HL-60 (cell line): ENCODE results near the gene SLC35A1.
"Not testable (repeated sequence)": the region's sequence is repeated elsewhere in the genome, so short reads cannot be mapped to it uniquely, and the experiment has no call there.

Experiments
- DNase-seq, 2 experiments: peaks; one replicate each; pipeline ENCODE4 v3.0.0-alpha.2; 2010 to 2020; ENCODE audit warnings: low read depth in 1 of 2, low spot score in 1 of 2
- H3K27ac ChIP-seq: fragments of 250-450 bp; sonication (Bioruptor Pico); replicated peaks from 2 replicates; pipeline ENCODE4 v1.5.1; 2020; ENCODE audit warnings: mild to moderate bottlenecking, moderate library complexity
- H3K27me3 ChIP-seq: fragments of 250-450 bp; sonication (Bioruptor Pico); 2 replicates; pipeline ENCODE4 v1.5.1; 2021; ENCODE audit warnings: mild to moderate bottlenecking, moderate library complexity; ENCODE audit not compliant: insufficient read depth, poor library complexity, severe bottlenecking
- H3K4me3 ChIP-seq: replicated peaks from 2 replicates; pipeline ENCODE4 v1.5.1; 2011; ENCODE audit warnings: mild to moderate bottlenecking, control low read depth, low read length; ENCODE audit not compliant: insufficient read depth
- CTCF ChIP-seq: IDR thresholded peaks from one replicate; pipeline ENCODE4 v1.5.1; 2011; ENCODE audit warnings: low read length, control low read depth, inconsistent platforms; ENCODE audit not compliant: insufficient read depth
- GABPA ChIP-seq: IDR thresholded peaks from 2 replicates; pipeline ENCODE4 v1.6.1; 2012; ENCODE audit warnings: low read depth
- POLR2AphosphoS5 ChIP-seq: IDR thresholded peaks from 2 replicates; pipeline ENCODE4 v1.6.1; 2012; ENCODE audit warnings: low read depth
- REST ChIP-seq: IDR thresholded peaks from 2 replicates; pipeline ENCODE4 v1.6.1; 2012; ENCODE audit warnings: low read depth; ENCODE audit not compliant: insufficient replicate concordance
- SPI1 ChIP-seq: IDR thresholded peaks from 2 replicates; pipeline ENCODE4 v1.6.1; 2012; ENCODE audit warnings: low read depth, mild to moderate bottlenecking, borderline replicate concordance

The SLC35A1 gene

GRCh38 chr6:87487555-87487954 is 14.8 kb downstream of the SLC35A1 start:
- no peak overlapping the region for H3K27ac ChIP-seq
- TF ChIP-seq REST (no peak), GABPA (no peak), SPI1 (no peak), CTCF (no peak), POLR2AphosphoS5 (no peak)
- DNase-seq = no peak
- no peak overlapping the region for H3K4me3 ChIP-seq
- no peaks in the 10 kb centered on the region for H3K27me3 ChIP-seq

GRCh38 chr6:87489326-87489725 is 16.6 kb downstream of the SLC35A1 start:
- H3K27ac ChIP-seq, H3K27me3 ChIP-seq, H3K4me3 ChIP-seq, DNase-seq: not testable (repeated sequence)

GRCh38 chr6:87494761-87495422 is 22.1 kb downstream of the SLC35A1 start:
- H3K27me3 ChIP-seq = no peaks in the 10 kb centered on the region
- TF ChIP-seq GABPA = no peak
- no peak for TF ChIP-seq CTCF
- TF ChIP-seq REST = no peak
- no peak for TF ChIP-seq POLR2AphosphoS5
- TF ChIP-seq SPI1 = no peak
- DNase-seq = no peak
- no peak overlapping the region for H3K4me3 ChIP-seq
- no peak overlapping the region for H3K27ac ChIP-seq

- Histone ChIP-seq H3K27ac (no peak overlapping the region), H3K27me3 (no peaks in the 10 kb centered on the region), H3K4me3 (no peak overlapping the region)
- TF ChIP-seq POLR2AphosphoS5 (no peak), REST (no peak), SPI1 (no peak), GABPA (no peak), CTCF (no peak)
- DNase-seq = no peak
Measured at GRCh38 chr6:87498048-87498447, 25.3 kb downstream of the SLC35A1 start.
